ENCODE data around the gene TMOD4. TPM values are rescaled to one million over a fixed set of nuclear protein-coding genes. Genes with fewer than 3 reads are reported as not detected.
A peak's percentile ranks its signal among the peaks of the same experiment; 100 is the strongest.

Gene TMOD4
- total and polyA plus RNA-seq, 9 of the 15 experiments (the other 6 are each of a cell fraction or from before 2014, with no cell fraction given) = 0.18 to 1.8 (median 1.1) TPM; not detected in 1

DNA sequence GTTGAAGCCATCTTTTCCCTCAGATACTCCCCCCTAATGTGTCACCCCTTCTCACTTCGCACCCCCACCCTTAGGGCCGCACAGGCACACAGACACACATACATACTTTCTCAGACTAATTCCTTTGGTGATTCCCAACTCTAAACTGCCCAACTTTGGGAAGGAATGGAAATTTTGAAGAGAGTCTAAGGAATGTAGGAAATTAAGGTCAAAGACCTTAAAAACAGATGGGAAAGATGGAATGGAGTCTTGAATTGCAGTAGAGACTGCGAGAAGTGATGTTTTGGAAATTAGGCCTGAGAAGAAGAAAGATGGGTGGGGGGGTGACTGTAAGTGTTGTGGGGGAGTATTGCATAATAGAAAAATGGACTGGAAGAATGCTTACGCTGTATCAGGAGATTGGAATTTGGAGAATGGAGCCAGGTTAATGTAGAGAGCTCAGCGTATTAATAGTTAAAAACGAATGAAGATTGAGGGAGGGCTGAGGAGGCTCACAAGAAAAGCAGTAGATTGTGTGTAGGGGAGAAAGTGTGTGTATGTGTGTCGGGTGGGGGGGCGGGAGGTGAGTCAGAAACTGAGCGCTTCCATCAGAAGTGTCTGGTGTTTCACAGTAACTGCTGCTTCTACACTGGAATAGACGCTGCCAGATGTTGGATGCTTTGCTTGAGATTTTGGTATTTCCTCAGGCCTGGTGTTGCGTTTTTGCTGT is 24.2 kb upstream of the TMOD4 start (continued):
- TF ChIP-seq CAMTA2 (CRISPR knock-in tag; conservative IDR thresholded peaks at IDR 0.05) = no peak
- no peak for TF ChIP-seq GABPB2 (CRISPR knock-in tag; conservative IDR thresholded peaks at IDR 0.05)
- TF ChIP-seq, protein P1, sequence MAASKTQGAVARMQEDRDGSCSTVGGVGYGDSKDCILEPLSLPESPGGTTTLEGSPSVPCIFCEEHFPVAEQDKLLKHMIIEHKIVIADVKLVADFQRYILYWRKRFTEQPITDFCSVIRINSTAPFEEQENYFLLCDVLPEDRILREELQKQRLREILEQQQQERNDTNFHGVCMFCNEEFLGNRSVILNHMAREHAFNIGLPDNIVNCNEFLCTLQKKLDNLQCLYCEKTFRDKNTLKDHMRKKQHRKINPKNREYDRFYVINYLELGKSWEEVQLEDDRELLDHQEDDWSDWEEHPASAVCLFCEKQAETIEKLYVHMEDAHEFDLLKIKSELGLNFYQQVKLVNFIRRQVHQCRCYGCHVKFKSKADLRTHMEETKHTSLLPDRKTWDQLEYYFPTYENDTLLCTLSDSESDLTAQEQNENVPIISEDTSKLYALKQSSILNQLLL (CRISPR knock-in tag; IDR thresholded peaks at IDR 0.05; ENCODE audit: borderline replicate concordance) = no peak
- peak; percentile 40; the same call in 1 of the 2 replicates for TF ChIP-seq CEBPG (CRISPR knock-in tag; IDR thresholded peaks at IDR 0.05)
- peak; percentile 54 to 61; a peak in 3 of 4 replicates for TF ChIP-seq CEBPG (tag; conservative IDR thresholded peaks at IDR 0.05 in 1 of 2, IDR thresholded peaks at IDR 0.05 in 1 of 2)
- TF ChIP-seq, protein P2, sequence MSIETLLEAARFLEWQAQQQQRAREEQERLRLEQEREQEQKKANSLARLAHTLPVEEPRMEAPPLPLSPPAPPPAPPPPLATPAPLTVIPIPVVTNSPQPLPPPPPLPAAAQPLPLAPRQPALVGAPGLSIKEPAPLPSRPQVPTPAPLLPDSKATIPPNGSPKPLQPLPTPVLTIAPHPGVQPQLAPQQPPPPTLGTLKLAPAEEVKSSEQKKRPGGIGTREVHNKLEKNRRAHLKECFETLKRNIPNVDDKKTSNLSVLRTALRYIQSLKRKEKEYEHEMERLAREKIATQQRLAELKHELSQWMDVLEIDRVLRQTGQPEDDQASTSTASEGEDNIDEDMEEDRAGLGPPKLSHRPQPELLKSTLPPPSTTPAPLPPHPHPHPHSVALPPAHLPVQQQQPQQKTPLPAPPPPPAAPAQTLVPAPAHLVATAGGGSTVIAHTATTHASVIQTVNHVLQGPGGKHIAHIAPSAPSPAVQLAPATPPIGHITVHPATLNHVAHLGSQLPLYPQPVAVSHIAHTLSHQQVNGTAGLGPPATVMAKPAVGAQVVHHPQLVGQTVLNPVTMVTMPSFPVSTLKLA (conservative IDR thresholded peaks at IDR 0.05) = no peak
- TF ChIP-seq KDM2B (CRISPR knock-in tag; IDR thresholded peaks at IDR 0.05) = no peak
- no peak for TF ChIP-seq RNF2 (IDR thresholded peaks at IDR 0.05)
- no peak for TF ChIP-seq WHSC1 (IDR thresholded peaks at IDR 0.05; ENCODE audit: low read length)
- TF ChIP-seq, protein P3, sequence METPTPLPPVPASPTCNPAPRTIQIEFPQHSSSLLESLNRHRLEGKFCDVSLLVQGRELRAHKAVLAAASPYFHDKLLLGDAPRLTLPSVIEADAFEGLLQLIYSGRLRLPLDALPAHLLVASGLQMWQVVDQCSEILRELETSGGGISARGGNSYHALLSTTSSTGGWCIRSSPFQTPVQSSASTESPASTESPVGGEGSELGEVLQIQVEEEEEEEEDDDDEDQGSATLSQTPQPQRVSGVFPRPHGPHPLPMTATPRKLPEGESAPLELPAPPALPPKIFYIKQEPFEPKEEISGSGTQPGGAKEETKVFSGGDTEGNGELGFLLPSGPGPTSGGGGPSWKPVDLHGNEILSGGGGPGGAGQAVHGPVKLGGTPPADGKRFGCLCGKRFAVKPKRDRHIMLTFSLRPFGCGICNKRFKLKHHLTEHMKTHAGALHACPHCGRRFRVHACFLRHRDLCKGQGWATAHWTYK (CRISPR knock-in tag; IDR thresholded peaks at IDR 0.05) = no peak
